Fibroblast of lung (primary cell): ENCODE measurements around the gene DSTN. TPM values are rescaled to one million over a fixed set of nuclear protein-coding genes. Genes with fewer than 3 reads are reported as not detected.

ENCODE experiments used
- DNase-seq, 2 donors: peaks; one replicate each; pipeline versions ENCODE4 v3.0.0 to v3.0.0-alpha.2; 2010; ENCODE audit warnings: low read depth in 2 of 2
- H2AFZ ChIP-seq: 2 replicates; pipeline ENCODE4 v1.5.1; 2012; ENCODE audit warnings: low read length, control low read depth, inconsistent platforms
- H3K27ac ChIP-seq: 2 replicates; pipeline ENCODE4 v1.5.1; 2011; ENCODE audit warnings: low read length, control low read depth; ENCODE audit not compliant: insufficient read depth
- H3K27me3 ChIP-seq: 2 replicates; pipeline ENCODE4 v1.5.1; 2011; ENCODE audit warnings: mild to moderate bottlenecking, low read length; ENCODE audit not compliant: control insufficient read depth, insufficient read depth
- H3K36me3 ChIP-seq: 2 replicates; pipeline ENCODE4 v1.5.1; 2011; ENCODE audit warnings: low read length; ENCODE audit not compliant: control insufficient read depth, insufficient read depth
- H3K4me1 ChIP-seq: 2 replicates; pipeline ENCODE4 v1.5.1; 2011; ENCODE audit warnings: low read length; ENCODE audit not compliant: control insufficient read depth, insufficient read depth; ENCODE audit errors: extremely low read depth
- H3K4me2 ChIP-seq: 2 replicates; pipeline ENCODE4 v1.5.1; 2011; ENCODE audit warnings: low read length, control low read depth; ENCODE audit not compliant: insufficient read depth; ENCODE audit errors: extremely low read depth
- H3K4me3 ChIP-seq, 4 experiments: fragments of 200-600 bp in 1 of 4; sonication (generic) in 1 of 4; replicated peaks in 1 of 4; 2 replicates each; pipeline ENCODE4 v1.5.1; 2011 to 2016; ENCODE audit warnings: low read length in 4 of 4, low read depth in 3 of 4, mild to moderate bottlenecking in 3 of 4, control low read depth in 2 of 4, inconsistent platforms in 1 of 4, mixed read lengths in 1 of 4; ENCODE audit not compliant: insufficient read depth in 1 of 4; ENCODE audit errors: control extremely low read depth in 1 of 4
- H3K79me2 ChIP-seq: 2 replicates; pipeline ENCODE4 v1.5.1; 2012; ENCODE audit warnings: mild to moderate bottlenecking, low read length, inconsistent platforms; ENCODE audit not compliant: control insufficient read depth, insufficient read depth
- H3K9ac ChIP-seq: 2 replicates; pipeline ENCODE4 v1.5.1; 2011; ENCODE audit warnings: mild to moderate bottlenecking, low read length, control low read depth; ENCODE audit not compliant: insufficient read depth
- H3K9me3 ChIP-seq: 2 replicates; pipeline ENCODE4 v1.5.1; 2012; ENCODE audit warnings: low read depth, low read length; ENCODE audit not compliant: control insufficient read depth, insufficient read depth
- H4K20me1 ChIP-seq: 2 replicates; pipeline ENCODE4 v1.5.1; 2011; ENCODE audit warnings: low read length; ENCODE audit not compliant: control insufficient read depth, insufficient read depth; ENCODE audit errors: extremely low read depth
- EZH2 ChIP-seq: IDR thresholded peaks from 2 replicates; pipeline ENCODE4 v1.5.1; 2012; ENCODE audit warnings: low read length, control low read depth, mild to moderate bottlenecking; ENCODE audit errors: missing control alignments
- polyA plus RNA-seq, 2 donors: library from polyadenylated mRNA; depleted of rRNA in 1 of 2; stranded (reverse) in 1 of 2; unstranded in 1 of 2; fragments of >200 nt; gene quantifications; 2 replicates each; pipeline ENCODE4 v1.2.1, GENCODE V29; 2011 to 2012; ENCODE audit warnings: missing spikeins in 1 of 2
- total RNA-seq: library from RNA; depleted of rRNA; stranded (reverse); fragments of >200 nt; gene quantifications from 2 replicates; pipeline ENCODE4 v1.2.1, GENCODE V29; 2014
- TF ChIP-seq, protein P1 (sequence below), 2 donors: IDR thresholded peaks in 1 of 2; conservative IDR thresholded peaks in 1 of 2; 1 replicate in 1 of 2; 2 replicates in 1 of 2; pipeline ENCODE4 v1.5.1; 2011 to 2012; ENCODE audit warnings: low read length in 2 of 2, control low read depth in 1 of 2, inconsistent platforms in 1 of 2, low read depth in 1 of 2, mild to moderate bottlenecking in 1 of 2

The DSTN gene
- total and polyA plus RNA-seq, 2 donors (not counting 1 experiment from before 2014, with no cell fraction given): 289 to 737 TPM

DNA sequence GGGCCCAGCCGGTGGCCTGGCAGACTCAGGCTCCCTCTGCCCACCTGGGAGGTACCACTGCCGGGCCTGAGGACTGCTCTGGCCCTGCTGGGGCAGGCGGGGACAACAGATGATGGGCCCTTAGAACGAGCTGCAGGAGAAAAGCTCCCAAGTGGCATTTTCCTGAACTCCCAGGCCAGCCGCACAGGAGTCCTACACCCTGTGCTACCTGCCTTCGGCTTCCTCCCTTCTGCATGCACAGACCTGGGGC is 41.3 kb downstream of the DSTN start:
- H3K9me3 ChIP-seq: no peaks in the 10 kb centered on the region
- H3K27me3 ChIP-seq: no peaks in the 10 kb centered on the region
- no peak overlapping the region for H3K4me2 ChIP-seq
- no peaks in the 10 kb centered on the region for H3K79me2 ChIP-seq
- TF ChIP-seq, protein P1, sequence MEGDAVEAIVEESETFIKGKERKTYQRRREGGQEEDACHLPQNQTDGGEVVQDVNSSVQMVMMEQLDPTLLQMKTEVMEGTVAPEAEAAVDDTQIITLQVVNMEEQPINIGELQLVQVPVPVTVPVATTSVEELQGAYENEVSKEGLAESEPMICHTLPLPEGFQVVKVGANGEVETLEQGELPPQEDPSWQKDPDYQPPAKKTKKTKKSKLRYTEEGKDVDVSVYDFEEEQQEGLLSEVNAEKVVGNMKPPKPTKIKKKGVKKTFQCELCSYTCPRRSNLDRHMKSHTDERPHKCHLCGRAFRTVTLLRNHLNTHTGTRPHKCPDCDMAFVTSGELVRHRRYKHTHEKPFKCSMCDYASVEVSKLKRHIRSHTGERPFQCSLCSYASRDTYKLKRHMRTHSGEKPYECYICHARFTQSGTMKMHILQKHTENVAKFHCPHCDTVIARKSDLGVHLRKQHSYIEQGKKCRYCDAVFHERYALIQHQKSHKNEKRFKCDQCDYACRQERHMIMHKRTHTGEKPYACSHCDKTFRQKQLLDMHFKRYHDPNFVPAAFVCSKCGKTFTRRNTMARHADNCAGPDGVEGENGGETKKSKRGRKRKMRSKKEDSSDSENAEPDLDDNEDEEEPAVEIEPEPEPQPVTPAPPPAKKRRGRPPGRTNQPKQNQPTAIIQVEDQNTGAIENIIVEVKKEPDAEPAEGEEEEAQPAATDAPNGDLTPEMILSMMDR (conservative IDR thresholded peaks at IDR 0.05 in 1 of 2, IDR thresholded peaks at IDR 0.05 in 1 of 2; ENCODE audit: low read depth in 1 of 2, low read length in 2 of 2): peak in 1 of 2 donors; percentile 23
- no peak for TF ChIP-seq EZH2
- no peak overlapping the region for H3K4me3 ChIP-seq
- peak in 1 of 2 donors; percentile 35 for DNase-seq
- peaks cover 7% of the 10 kb centered on the region for H3K4me1 ChIP-seq
- H4K20me1 ChIP-seq: peaks cover 3% of the 10 kb centered on the region
- no peak overlapping the region for H3K9ac ChIP-seq
- H2AFZ ChIP-seq: no peak overlapping the region
- H3K27ac ChIP-seq: peak overlapping the region; percentile 34
- peaks cover 36% of the 10 kb centered on the region for H3K36me3 ChIP-seq

DNA sequence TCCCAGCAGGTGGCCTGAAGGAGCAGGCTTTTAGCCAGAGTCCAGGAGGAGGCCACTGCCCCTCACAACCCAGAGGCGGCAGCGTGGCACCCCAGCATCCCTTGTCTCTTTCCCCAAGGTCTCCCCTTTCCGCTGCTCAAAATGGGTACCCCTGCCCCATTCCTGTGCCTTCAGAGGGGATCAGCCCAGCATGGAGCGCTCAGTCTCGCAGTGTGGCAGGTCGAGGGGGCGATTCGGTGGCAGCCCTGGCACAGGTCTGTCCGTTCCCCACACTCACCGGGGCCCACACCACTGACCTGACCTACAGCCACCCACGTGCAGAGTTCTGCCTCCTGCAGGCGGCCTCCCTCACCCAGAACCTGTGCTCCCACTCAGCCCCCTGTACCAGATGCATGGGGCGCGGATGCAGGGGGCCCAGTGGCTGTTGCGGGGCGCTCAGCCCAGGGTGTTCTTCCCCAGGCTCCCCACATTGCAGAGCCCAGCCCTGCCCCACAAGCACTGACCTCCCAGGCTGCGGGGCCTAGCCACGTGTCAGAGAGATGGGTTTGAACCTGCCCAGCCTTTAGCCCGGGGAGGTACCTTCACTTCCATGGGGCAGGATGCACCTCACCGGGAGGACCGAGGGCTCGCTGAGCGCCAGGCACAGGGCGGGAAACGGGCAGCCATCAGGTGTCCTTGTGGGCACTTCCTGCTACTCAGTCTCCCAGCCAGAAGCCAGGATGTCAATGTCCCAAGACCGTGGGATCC is 41.8 kb downstream of the DSTN start:
- DNase-seq: peak; percentile 18 to 21
- Histone ChIP-seq H3K4me3 (no peak overlapping the region), H3K36me3 (peaks cover 41% of the 10 kb centered on the region), H3K4me1 (peaks cover 7% of the 10 kb centered on the region), H3K27ac (peak overlapping the region; percentile 63), H2AFZ (no peak overlapping the region), H3K9me3 (no peaks in the 10 kb centered on the region), H3K27me3 (no peaks in the 10 kb centered on the region), H3K9ac (peak overlapping the region; percentile 20), H4K20me1 (peaks cover 3% of the 10 kb centered on the region), H3K79me2 (no peaks in the 10 kb centered on the region), H3K4me2 (no peak overlapping the region)
- TF ChIP-seq EZH2: no peak
- TF ChIP-seq, protein P1 (conservative IDR thresholded peaks at IDR 0.05 in 1 of 2, IDR thresholded peaks at IDR 0.05 in 1 of 2; ENCODE audit: low read depth in 1 of 2, low read length in 2 of 2): peak in 1 of 2 donors; percentile 39

DNA sequence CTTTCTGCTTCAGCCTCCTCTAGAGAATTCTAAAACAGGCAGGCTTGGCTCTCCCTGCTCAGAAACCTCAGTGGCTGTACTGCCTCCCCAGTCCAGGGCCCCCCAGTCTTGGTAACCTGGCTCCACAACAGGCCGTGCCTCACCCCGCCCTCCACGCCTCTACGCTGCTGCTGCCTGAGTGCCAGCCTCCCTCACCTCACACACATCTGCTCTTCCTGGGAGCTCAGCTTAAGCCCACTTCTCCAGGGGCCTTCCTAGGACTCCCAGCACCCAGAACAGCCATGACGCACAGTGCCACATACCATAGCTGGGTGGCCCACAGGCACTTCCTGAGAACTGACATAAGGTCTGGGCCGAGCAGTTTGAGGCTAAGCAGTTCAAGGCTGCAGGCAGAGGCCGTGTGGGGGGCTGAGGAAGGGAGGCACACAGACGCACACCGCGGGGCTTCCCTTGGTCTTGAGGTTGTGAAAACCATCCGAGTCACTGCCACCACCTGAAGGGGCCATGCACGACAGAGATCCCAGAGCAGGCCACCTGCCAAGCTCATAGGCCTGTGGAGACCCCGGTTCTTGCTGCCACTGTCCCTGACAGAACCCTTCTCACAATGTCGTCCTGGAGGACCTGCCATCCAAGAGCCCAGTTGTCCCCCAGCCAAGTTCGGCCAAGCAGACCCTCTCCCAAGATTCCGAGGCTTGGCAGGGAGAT is 42.6 kb downstream of the DSTN start:
- TF ChIP-seq, protein P1 (conservative IDR thresholded peaks at IDR 0.05 in 1 of 2, IDR thresholded peaks at IDR 0.05 in 1 of 2; ENCODE audit: low read depth in 1 of 2, low read length in 2 of 2): no peak
- TF ChIP-seq EZH2: no peak
- peaks cover 7% of the 10 kb centered on the region for H3K4me1 ChIP-seq
- DNase-seq: peak; percentile 57 to 65
- H3K4me3 ChIP-seq: no peak overlapping the region
- peaks cover 46% of the 10 kb centered on the region for H3K36me3 ChIP-seq
- peaks cover 2% of the 10 kb centered on the region for H4K20me1 ChIP-seq
- H3K79me2 ChIP-seq: no peaks in the 10 kb centered on the region
- no peaks in the 10 kb centered on the region for H3K27me3 ChIP-seq
- peak overlapping the region; percentile 63 for H3K27ac ChIP-seq
- H2AFZ ChIP-seq: no peak overlapping the region
- no peaks in the 10 kb centered on the region for H3K9me3 ChIP-seq
- H3K9ac ChIP-seq: peak overlapping the region; percentile 1
- H3K4me2 ChIP-seq: no peak overlapping the region
